Activated CD4-positive, alpha-beta T cell treated with anti-CD3 and anti-CD28 coated beads, Interleukin-2, amount 10 ng/mL, durations not matched to agents 7 days and 5 days (primary cell): ENCODE results near the gene MGME1. TPM values are rescaled to one million over a fixed set of nuclear protein-coding genes. Genes with fewer than 3 reads are reported as not detected.

Experiments used
- CTCF ChIA-PET: fragments of 350-600 bp; sonication (Branson Sonifier 250); formaldehyde crosslinking; loops from one replicate; lab custom pipeline; 2021; ENCODE audit warnings: antibody characterized with exemption; lab: Charles Lee
- POLR2A ChIA-PET: fragments of 350-600 bp; sonication (Branson Sonifier 250); formaldehyde crosslinking; loops from one replicate; lab custom pipeline; 2021; ENCODE audit warnings: antibody characterized with exemption; lab: Charles Lee
- DNase-seq: peaks from one replicate; pipeline ENCODE4 v3.0.0-alpha.2; 2020
- H3K27ac Mint-ChIP-seq: one replicate; pipeline ENCODE4 v1.8.0; 2021; ENCODE audit warnings: mild to moderate bottlenecking, moderate library complexity, mixed read lengths
- H3K27me3 Mint-ChIP-seq: one replicate; pipeline ENCODE4 v1.8.0; 2021; ENCODE audit warnings: mixed read lengths
- H3K36me3 Mint-ChIP-seq: one replicate; pipeline ENCODE4 v1.8.0; 2021; ENCODE audit warnings: low read depth, mixed read lengths
- H3K4me1 Mint-ChIP-seq: one replicate; pipeline ENCODE4 v1.8.0; 2021; ENCODE audit warnings: mixed read lengths
- H3K4me3 Mint-ChIP-seq: one replicate; pipeline ENCODE4 v1.8.0; 2021; ENCODE audit warnings: mild to moderate bottlenecking, moderate library complexity, mixed read lengths
- H3K9me3 Mint-ChIP-seq: one replicate; pipeline ENCODE4 v1.8.0; 2021; ENCODE audit warnings: mixed read lengths
- total RNA-seq, 2 experiments: library from RNA; stranded (reverse); gene quantifications; one replicate each; pipeline ENCODE4 v1.2.3, GENCODE V29; 2021

The MGME1 gene
- total RNA-seq, 2 experiments from 2014 or later: 36.8 to 41.5 TPM

DNA sequence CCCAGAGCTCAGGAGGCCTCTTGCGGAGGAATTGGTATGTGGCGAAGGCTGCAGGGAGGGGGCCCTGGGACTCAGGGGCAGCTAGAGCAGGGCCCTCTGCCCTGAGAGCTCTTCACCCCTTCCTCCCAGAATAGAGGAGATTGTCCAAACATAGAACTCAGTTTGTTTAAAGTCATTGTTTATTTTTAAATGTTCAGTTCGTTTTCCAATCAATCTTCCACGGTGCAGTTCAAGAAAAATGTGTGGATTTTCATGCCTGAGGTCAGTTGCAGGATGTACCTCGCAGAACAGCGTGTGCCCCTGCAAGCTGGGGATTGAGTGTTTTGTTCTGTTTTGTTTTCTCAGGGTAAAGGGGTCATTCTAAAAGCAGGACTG, 37.2 kb downstream of the MGME1 start:
- ChIA-PET POLR2A (no interaction called here), CTCF (interaction anchor here (0.6 kb wide), 1 partner anchor 449 kb away, joined by 4 read pairs; no protein-coding TSS in a partner anchor)
- Mint-ChIP-seq H3K9me3 (no peaks in the 10 kb centered on the region), H3K36me3 (no peaks in the 10 kb centered on the region), H3K27me3 (no peaks in the 10 kb centered on the region), H3K4me3 (no peak overlapping the region), H3K4me1 (no peaks in the 10 kb centered on the region), H3K27ac (no peak overlapping the region)
- no peak for DNase-seq

DNA sequence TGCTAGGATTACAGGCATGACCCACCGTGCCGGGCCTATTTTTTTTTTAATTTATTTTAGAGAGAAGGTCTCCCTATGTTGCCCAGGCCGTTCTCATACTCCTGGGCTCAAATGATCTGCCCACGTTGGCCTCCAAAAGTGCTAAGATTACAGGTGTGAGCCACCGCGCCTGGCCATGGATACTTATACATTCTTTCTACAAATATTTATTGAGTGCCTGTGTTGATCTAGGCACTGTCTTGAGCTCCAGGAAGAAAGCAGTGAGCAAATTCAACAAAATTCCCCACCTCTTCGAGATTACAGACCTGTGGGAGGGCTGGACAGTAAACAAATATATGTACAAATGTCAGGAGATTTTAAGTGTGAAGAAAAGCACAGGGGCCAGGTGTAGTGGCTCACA, 37.9 kb downstream of the MGME1 start:
- Mint-ChIP-seq H3K27ac (no peak overlapping the region), H3K4me1 (no peaks in the 10 kb centered on the region), H3K4me3 (no peak overlapping the region), H3K9me3 (no peaks in the 10 kb centered on the region), H3K27me3 (no peaks in the 10 kb centered on the region), H3K36me3 (no peaks in the 10 kb centered on the region)
- ChIA-PET CTCF (interaction anchor here (0.6 kb wide), 1 partner anchor 449 kb away, joined by 4 read pairs; no protein-coding TSS in a partner anchor), POLR2A (no interaction called here)
- DNase-seq: no peak

DNA sequence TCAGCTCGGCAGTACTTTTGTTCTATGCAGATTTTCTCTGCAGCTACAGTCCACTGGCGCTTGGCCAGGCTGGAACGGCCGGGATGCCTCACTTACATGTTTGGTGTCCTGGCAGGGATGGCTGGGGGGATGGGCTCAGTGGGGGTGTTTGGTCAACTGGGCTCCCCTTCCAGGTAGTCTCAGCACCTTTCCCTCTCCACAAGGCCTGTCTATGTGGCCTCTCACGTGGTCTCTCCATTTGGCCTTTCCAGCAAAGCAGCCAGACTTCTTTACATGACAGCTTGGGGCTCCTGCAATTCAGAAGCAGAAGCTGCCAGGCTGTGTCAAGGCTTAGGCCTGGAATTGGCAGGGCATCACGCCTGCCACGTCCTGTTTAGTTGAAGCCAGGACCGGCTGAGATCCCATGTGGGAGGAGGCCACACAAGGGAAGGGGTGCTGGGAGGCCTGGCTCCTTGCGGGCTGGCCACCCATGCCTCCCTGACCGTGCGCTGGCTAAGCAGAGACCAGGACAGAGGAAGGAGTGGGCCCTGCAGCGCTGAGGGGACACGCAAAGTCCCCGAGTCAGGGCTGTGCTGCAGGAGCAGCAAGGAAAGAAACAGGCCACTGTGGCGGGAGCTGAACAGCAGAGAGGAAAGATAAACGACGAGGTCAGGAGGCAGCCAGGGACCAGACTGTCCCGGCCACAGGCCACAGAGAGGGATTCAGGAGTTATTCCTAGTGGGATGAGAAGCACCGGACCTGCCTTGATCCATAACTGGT, 38.9 kb downstream of the MGME1 start:
- H3K36me3 Mint-ChIP-seq: no peaks in the 10 kb centered on the region
- CTCF ChIA-PET: no interaction called here
- no peaks in the 10 kb centered on the region for H3K9me3 Mint-ChIP-seq
- POLR2A ChIA-PET: no interaction called here
- DNase-seq: no peak
- H3K27ac Mint-ChIP-seq: no peak overlapping the region
- no peaks in the 10 kb centered on the region for H3K27me3 Mint-ChIP-seq
- no peaks in the 10 kb centered on the region for H3K4me1 Mint-ChIP-seq
- H3K4me3 Mint-ChIP-seq: no peak overlapping the region

DNA sequence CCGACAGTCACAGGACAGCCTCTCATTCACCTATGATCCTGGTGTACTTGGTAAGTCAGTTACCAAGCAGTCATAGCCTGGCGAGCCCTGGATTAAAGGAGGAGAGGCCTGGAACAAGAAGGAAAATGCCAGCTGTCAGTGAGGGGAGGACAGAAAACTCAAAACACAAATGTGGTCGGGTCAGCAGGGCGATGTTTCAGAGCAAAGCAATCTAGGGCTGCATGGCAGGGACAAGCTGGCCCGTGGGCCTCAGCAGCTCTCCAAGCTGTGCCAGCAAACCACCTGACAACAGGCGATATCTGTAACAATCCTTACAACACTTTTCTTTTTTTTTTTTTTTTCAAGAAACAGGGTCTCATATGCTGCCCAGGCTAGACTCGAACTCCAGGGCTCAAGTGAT, 40.3 kb downstream of the MGME1 start:
- H3K9me3 Mint-ChIP-seq: no peaks in the 10 kb centered on the region
- DNase-seq: no peak
- no peaks in the 10 kb centered on the region for H3K36me3 Mint-ChIP-seq
- ChIA-PET CTCF (interaction anchor here (0.7 kb wide), 1 partner anchor 39 kb away, joined by 4 read pairs; no protein-coding TSS in a partner anchor), POLR2A (no interaction called here)
- H3K27ac Mint-ChIP-seq: no peak overlapping the region
- no peaks in the 10 kb centered on the region for H3K27me3 Mint-ChIP-seq
- no peak overlapping the region for H3K4me3 Mint-ChIP-seq
- H3K4me1 Mint-ChIP-seq: no peaks in the 10 kb centered on the region

DNA sequence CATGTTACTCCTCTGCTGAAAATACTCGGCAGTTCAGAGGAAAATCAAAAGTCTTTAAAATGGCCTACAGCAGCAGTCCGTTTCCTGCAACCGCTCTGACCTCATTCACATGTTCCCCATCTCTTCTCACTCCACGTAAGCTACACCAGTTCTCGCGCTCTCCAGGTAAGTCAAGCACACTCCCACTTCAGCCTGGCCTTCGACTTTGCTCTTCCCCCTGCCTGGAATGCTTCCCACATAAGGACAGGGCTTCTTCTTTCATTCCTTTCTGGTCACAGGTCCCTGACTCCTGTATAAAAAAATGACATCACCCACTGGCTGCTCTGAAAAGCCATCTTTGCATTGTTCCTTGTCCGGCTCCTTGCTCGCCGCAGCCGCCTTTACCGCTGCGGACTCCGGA, 42.7 kb downstream of the MGME1 start:
- CTCF ChIA-PET: no interaction called here

DNA sequence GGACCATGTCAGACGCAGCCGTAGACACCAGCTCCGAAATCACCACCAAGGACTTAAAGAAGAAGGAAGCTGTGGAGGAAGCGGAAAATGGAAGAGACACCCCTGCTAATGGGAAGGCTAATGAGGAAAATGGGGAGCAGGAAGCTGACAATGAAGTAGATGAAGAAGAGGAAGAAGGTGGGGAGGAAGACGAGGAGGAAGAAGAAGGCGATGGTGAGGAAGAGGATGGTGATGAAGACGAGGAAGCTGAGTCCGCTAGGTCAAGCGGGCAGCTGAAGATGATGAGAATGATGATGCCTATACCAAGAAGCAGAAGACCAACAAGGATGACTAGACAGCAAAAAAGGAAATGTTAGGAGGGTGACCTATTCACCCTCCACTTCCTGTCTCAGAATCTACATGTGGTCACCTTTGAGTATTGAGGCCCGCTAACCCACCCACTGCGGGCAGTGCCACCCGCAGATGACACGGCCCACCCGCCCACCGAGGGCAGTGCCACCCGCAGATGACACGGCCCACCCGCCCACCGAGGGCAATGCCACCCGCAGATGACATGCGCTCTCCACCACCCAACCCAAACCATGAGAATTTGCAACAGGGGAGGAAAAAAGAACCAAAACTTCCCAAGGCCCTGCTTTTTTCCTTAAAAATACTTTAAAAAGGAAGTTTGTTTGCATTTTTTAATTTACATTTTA, 43.3 kb downstream of the MGME1 start:
- POLR2A ChIA-PET: no interaction called here
- no peaks in the 10 kb centered on the region for H3K4me1 Mint-ChIP-seq
- no peaks in the 10 kb centered on the region for H3K27me3 Mint-ChIP-seq
- no peak for DNase-seq
- CTCF ChIA-PET: no interaction called here
- no peaks in the 10 kb centered on the region for H3K36me3 Mint-ChIP-seq
- H3K9me3 Mint-ChIP-seq: no peaks in the 10 kb centered on the region
- H3K4me3 Mint-ChIP-seq: no peak overlapping the region
- no peak overlapping the region for H3K27ac Mint-ChIP-seq

More for the DNA sequence above, 42.7 kb downstream of the MGME1 start:
- H3K27ac Mint-ChIP-seq: peak overlapping the region; percentile 17
- no peaks in the 10 kb centered on the region for H3K4me1 Mint-ChIP-seq
- no peaks in the 10 kb centered on the region for H3K36me3 Mint-ChIP-seq
- no peaks in the 10 kb centered on the region for H3K9me3 Mint-ChIP-seq
- DNase-seq: no peak
- POLR2A ChIA-PET: no interaction called here
- H3K27me3 Mint-ChIP-seq: no peaks in the 10 kb centered on the region
- H3K4me3 Mint-ChIP-seq: no peak overlapping the region

DNA sequence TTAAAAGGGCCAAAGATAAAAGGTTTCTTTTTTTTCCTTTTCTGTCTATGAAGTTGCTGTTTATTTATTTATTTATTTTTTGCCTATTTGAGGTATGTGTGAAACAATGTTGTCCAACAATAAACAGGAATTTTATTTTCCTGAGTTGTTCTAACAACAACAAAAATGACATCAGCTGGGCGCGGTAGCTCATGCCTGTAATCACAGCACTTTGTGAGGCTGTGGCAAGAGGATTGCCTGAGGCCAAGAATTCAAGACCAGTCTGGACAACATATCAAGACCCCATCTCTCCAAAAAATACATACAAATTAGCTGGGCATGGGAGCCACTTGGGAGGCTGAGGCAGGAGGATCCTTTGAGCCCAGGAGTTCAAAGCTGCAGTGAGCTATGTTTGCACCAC, 44.1 kb downstream of the MGME1 start:
- Mint-ChIP-seq H3K4me3 (no peak overlapping the region), H3K27ac (no peak overlapping the region), H3K36me3 (no peaks in the 10 kb centered on the region), H3K9me3 (no peaks in the 10 kb centered on the region), H3K27me3 (no peaks in the 10 kb centered on the region), H3K4me1 (no peaks in the 10 kb centered on the region)
- POLR2A ChIA-PET: no interaction called here
- CTCF ChIA-PET: interaction anchor here (0.7 to 1.2 kb wide), 3 partner anchors 14 to 74 kb away, joined by 3 to 5 read pairs (median 3); no protein-coding TSS in a partner anchor
- no peak for DNase-seq

DNA sequence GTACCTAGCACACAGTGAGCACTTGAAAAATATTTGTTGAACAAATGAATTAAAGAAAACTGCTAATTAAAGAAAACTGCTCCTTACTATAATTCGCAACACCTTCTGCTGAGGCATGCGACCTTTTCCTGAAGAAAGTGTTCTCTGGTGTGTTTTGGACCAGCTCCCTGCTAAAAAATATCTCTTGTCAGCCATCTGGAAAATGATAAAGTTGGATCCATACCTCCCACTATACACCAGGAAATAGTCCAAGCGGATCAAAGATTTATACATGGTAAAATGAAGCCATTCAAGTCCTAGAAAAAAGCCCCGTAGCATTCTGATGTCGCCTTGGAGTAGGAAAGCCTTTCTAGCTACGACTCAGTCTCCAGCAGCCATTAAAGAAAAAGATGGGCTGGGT, 45.6 kb downstream of the MGME1 start:
- no peak overlapping the region for H3K4me3 Mint-ChIP-seq
- no peak overlapping the region for H3K27ac Mint-ChIP-seq
- no peaks in the 10 kb centered on the region for H3K27me3 Mint-ChIP-seq
- no peaks in the 10 kb centered on the region for H3K9me3 Mint-ChIP-seq
- DNase-seq: no peak
- no peaks in the 10 kb centered on the region for H3K36me3 Mint-ChIP-seq
- H3K4me1 Mint-ChIP-seq: no peaks in the 10 kb centered on the region
- ChIA-PET CTCF (no interaction called here), POLR2A (no interaction called here)

DNA sequence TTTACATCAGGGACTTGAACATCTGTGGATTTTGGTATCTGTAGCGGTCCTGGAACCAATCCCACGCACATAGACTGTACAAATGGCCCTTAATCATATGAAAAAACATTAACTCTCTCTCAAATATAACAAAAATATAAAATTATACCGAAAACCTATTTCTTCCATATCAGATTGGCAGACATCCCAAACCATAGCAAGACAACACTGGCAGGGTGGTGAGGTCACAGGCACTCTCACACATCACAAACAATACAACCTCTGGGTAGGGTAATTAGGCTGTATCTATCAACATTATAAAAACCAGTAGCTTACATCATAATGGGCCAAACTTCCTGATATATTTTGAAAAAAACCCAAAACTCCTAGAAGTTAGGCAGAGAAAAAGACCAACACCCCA, 48.0 kb downstream of the MGME1 start:
- H3K27me3 Mint-ChIP-seq: no peaks in the 10 kb centered on the region
- no peak for DNase-seq
- no peaks in the 10 kb centered on the region for H3K4me1 Mint-ChIP-seq
- H3K36me3 Mint-ChIP-seq: no peaks in the 10 kb centered on the region
- H3K9me3 Mint-ChIP-seq: peaks cover 3% of the 10 kb centered on the region
- H3K27ac Mint-ChIP-seq: no peak overlapping the region
- POLR2A ChIA-PET: no interaction called here
- H3K4me3 Mint-ChIP-seq: no peak overlapping the region
- CTCF ChIA-PET: interaction anchor here (0.6 to 1.3 kb wide), 2 partner anchors 263 to 306 kb away, joined by 3 to 4 read pairs; no protein-coding TSS in a partner anchor

DNA sequence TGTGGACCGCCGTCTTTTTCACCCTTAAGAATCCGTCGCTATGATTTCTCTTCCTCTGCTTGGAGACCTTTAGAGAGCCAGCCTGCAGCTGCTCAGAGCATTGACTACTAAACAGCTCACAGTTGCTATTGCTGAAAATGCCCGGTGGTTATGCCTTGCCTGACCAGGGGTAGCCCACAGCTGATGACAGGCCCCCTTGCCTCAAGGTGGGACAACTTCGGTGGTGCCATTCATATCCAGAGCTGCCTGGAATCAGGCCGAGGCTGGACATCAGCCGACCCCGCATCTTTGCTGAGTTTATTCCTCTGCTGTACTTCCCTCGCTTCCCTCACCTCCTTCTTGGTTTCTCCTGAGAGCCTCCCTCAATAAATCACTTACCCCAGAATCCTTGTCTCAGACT, 49.3 kb downstream of the MGME1 start:
- no peak overlapping the region for H3K4me3 Mint-ChIP-seq
- H3K4me1 Mint-ChIP-seq: no peaks in the 10 kb centered on the region
- H3K36me3 Mint-ChIP-seq: no peaks in the 10 kb centered on the region
- CTCF ChIA-PET: no interaction called here
- no peaks in the 10 kb centered on the region for H3K27me3 Mint-ChIP-seq
- no peak for DNase-seq
- POLR2A ChIA-PET: no interaction called here
- peaks cover 3% of the 10 kb centered on the region for H3K9me3 Mint-ChIP-seq
- H3K27ac Mint-ChIP-seq: no peak overlapping the region

DNA sequence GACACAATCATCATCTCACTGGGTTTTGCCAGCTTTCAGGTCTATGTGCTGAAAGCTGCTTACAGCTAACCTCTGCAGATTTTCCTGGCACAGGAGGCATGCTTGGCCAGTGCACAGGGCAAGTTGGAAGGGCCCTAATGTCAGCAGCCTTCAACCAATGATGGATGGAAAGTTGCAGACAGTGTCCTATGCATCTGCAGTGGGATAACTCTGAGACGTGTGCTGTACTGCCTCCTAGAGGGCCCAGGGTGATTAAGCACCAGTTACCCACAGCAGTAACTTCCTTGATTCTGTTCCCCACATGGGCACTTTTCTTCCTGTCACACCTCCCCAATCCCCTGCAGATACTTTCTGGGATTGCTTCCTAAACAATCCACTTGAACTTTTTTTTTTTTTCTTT, 50.2 kb downstream of the MGME1 start:
- ChIA-PET POLR2A (no interaction called here), CTCF (no interaction called here)
- no peaks in the 10 kb centered on the region for H3K27me3 Mint-ChIP-seq
- no peak overlapping the region for H3K27ac Mint-ChIP-seq
- no peaks in the 10 kb centered on the region for H3K4me1 Mint-ChIP-seq
- peak; percentile 25 for DNase-seq
- no peak overlapping the region for H3K4me3 Mint-ChIP-seq
- peaks cover 3% of the 10 kb centered on the region for H3K9me3 Mint-ChIP-seq
- H3K36me3 Mint-ChIP-seq: no peaks in the 10 kb centered on the region

DNA sequence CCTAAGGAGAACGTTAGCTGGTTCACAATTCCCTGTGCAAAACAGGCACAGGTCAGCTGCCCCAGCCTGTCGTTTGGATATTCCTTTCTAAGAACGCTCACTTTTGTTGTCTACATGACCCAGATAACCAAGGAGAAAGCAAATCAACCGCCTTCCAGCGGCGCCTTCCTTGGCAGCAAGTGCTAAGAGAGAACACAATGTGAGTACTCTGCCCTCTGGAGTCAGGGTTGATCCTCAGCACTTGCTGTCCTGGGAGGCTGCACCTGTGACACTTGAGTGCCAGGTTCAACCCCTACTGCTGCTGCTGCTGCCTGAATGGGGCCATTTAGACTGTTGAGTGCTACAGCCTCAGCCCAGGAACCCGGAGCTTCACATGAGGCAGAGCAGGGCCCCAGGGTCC, 52.1 kb downstream of the MGME1 start:
- Mint-ChIP-seq H3K27ac (no peak overlapping the region), H3K36me3 (no peaks in the 10 kb centered on the region), H3K9me3 (peaks cover 3% of the 10 kb centered on the region), H3K4me3 (no peak overlapping the region), H3K4me1 (no peaks in the 10 kb centered on the region), H3K27me3 (no peaks in the 10 kb centered on the region)
- CTCF ChIA-PET: no interaction called here
- DNase-seq: no peak
- POLR2A ChIA-PET: no interaction called here

DNA sequence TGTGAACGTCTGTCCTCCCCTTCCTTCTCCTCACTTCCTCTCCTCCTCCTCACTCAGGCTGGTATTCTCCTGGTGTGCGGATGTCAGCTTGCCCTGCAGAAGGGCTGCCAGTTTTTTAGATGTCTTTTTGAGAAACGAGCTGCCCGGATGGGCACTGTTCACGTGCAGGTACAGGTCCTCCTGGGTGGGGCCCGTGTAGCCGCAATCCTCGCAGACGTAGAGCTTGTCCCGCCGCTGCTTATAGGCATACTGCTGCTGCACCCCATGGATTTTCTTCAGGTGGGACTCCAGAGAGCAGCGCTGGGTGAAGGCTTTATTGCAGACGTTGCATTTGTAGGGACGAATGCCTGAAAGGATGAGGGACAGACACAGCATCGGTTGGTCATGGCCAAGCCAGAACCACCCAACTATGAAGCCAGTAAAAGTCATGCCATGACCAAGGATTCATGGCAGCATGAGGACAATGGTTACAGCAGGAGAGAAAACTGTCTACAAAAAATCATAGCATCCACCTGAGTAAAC, 55.8 kb downstream of the MGME1 start:
- Mint-ChIP-seq H3K4me3 (no peak overlapping the region), H3K36me3 (no peaks in the 10 kb centered on the region), H3K4me1 (no peaks in the 10 kb centered on the region), H3K27ac (no peak overlapping the region), H3K9me3 (peaks cover 3% of the 10 kb centered on the region), H3K27me3 (no peaks in the 10 kb centered on the region)
- ChIA-PET CTCF (no interaction called here), POLR2A (no interaction called here)
- no peak for DNase-seq
